DOHH2 (cell line): Measurements from ENCODE around the gene CFAP46.

Source experiments
- H3F3A ChIP-seq: fragments of 200-600 bp; sonication (generic), shearing (Covaris generic); 2 replicates; pipeline ENCODE4 v1.6.0; 2016; ENCODE audit warnings: antibody characterized with exemption, mild to moderate bottlenecking; ENCODE audit not compliant: control insufficient read depth, insufficient read depth
- H3K27ac ChIP-seq: fragments of 200-600 bp; sonication (generic); 2 replicates; pipeline ENCODE4 v1.5.1; 2014; ENCODE audit warnings: low read depth, mild to moderate bottlenecking, low read length, moderate library complexity
- H3K27me3 ChIP-seq: fragments of 200-600 bp; sonication (generic); 2 replicates; pipeline ENCODE4 v1.6.1; 2014; ENCODE audit warnings: mild to moderate bottlenecking, low read length, mixed read lengths; ENCODE audit not compliant: control insufficient read depth
- H3K36me3 ChIP-seq: fragments of 200-600 bp; sonication (generic); 2 replicates; pipeline ENCODE4 v1.6.1; 2014; ENCODE audit warnings: mild to moderate bottlenecking, low read length, moderate library complexity, mixed read lengths; ENCODE audit not compliant: control insufficient read depth
- H3K4me1 ChIP-seq: fragments of 200-600 bp; sonication (generic); 2 replicates; pipeline ENCODE4 v1.6.1; 2014; ENCODE audit warnings: mild to moderate bottlenecking, low read length, mixed read lengths; ENCODE audit not compliant: control insufficient read depth
- H3K4me2 ChIP-seq: fragments of 200-600 bp; sonication (generic); 2 replicates; pipeline ENCODE4 v1.6.0; 2014; ENCODE audit warnings: mild to moderate bottlenecking, low read length, moderate library complexity
- H3K4me3 ChIP-seq: fragments of 200-600 bp; sonication (generic); 2 replicates; pipeline ENCODE4 v1.5.1; 2014; ENCODE audit warnings: mild to moderate bottlenecking, low read length, mixed read lengths
- H3K79me2 ChIP-seq: fragments of 200-600 bp; sonication (generic); 2 replicates; pipeline ENCODE4 v1.6.1; 2014; ENCODE audit warnings: mild to moderate bottlenecking, low read length, mixed read lengths; ENCODE audit not compliant: control insufficient read depth
- H3K9me2 ChIP-seq: fragments of 200-600 bp; sonication (generic); replicated peaks from 2 replicates; pipeline ENCODE4 v1.6.1; 2014; ENCODE audit warnings: mild to moderate bottlenecking, low read length, mixed read lengths; ENCODE audit not compliant: control insufficient read depth
- H3K9me3 ChIP-seq: fragments of 200-600 bp; sonication (generic); 2 replicates; pipeline ENCODE4 v1.6.1; 2014; ENCODE audit warnings: antibody characterized with exemption, low read length, mixed read lengths; ENCODE audit not compliant: control insufficient read depth, insufficient read depth
- H4K20me1 ChIP-seq: fragments of 200-600 bp; sonication (generic); 2 replicates; pipeline ENCODE4 v1.6.0; 2014; ENCODE audit warnings: low read depth, mild to moderate bottlenecking, antibody characterized with exemption, low read length, moderate library complexity; ENCODE audit not compliant: control insufficient read depth, insufficient read depth
- EZH2phosphoT487 ChIP-seq: fragments of 200-600 bp; sonication (generic); IDR thresholded peaks from 2 replicates; pipeline ENCODE4 v1.6.1; 2017; ENCODE audit warnings: borderline replicate concordance, mild to moderate bottlenecking, antibody characterized with exemption, low read length, moderate library complexity, mixed read lengths
- TF ChIP-seq, protein P1 (sequence below): fragments of 200-600 bp; sonication (generic); IDR thresholded peaks from one replicate; pipeline ENCODE4 v1.5.1; 2014; ENCODE audit warnings: antibody characterized with exemption, mild to moderate bottlenecking, low read depth, low read length; ENCODE audit not compliant: poor library complexity, severe bottlenecking

The CFAP46 gene

DNA sequence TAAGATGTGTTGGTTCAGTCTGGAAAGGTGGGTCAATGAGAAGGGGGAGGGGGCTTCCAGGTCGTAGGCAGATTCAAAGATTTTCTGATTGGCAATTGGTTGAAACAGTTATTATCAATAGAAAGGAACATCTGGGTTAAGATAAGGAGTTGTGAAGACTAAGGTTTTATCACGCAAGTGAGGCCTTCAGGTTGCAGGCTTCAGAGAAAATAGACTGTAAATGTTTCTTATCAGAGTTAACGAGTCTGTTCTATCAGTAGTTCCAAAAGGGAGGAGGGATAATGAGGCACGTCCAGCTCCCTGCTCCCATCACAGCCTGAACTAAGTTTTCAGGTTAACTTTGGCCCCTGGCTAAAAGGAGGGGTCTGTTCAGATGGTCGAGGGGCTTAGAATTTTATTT, 11.1 kb upstream of the CFAP46 start:
- no peaks in the 10 kb centered on the region for H3K36me3 ChIP-seq
- no peak overlapping the region for H3K4me2 ChIP-seq
- TF ChIP-seq, protein P1, sequence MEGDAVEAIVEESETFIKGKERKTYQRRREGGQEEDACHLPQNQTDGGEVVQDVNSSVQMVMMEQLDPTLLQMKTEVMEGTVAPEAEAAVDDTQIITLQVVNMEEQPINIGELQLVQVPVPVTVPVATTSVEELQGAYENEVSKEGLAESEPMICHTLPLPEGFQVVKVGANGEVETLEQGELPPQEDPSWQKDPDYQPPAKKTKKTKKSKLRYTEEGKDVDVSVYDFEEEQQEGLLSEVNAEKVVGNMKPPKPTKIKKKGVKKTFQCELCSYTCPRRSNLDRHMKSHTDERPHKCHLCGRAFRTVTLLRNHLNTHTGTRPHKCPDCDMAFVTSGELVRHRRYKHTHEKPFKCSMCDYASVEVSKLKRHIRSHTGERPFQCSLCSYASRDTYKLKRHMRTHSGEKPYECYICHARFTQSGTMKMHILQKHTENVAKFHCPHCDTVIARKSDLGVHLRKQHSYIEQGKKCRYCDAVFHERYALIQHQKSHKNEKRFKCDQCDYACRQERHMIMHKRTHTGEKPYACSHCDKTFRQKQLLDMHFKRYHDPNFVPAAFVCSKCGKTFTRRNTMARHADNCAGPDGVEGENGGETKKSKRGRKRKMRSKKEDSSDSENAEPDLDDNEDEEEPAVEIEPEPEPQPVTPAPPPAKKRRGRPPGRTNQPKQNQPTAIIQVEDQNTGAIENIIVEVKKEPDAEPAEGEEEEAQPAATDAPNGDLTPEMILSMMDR, result no peak
- TF ChIP-seq EZH2phosphoT487, result no peak
- no peak overlapping the region for H3K4me3 ChIP-seq
- no peaks in the 10 kb centered on the region for H3K4me1 ChIP-seq
- H3F3A ChIP-seq, result no peaks in the 10 kb centered on the region
- no peaks in the 10 kb centered on the region for H3K9me3 ChIP-seq
- H3K27ac ChIP-seq, result no peak overlapping the region
- no peaks in the 10 kb centered on the region for H3K79me2 ChIP-seq
- H4K20me1 ChIP-seq, result no peaks in the 10 kb centered on the region
- no peaks in the 10 kb centered on the region for H3K27me3 ChIP-seq
- H3K9me2 ChIP-seq, result no peaks in the 10 kb centered on the region

DNA sequence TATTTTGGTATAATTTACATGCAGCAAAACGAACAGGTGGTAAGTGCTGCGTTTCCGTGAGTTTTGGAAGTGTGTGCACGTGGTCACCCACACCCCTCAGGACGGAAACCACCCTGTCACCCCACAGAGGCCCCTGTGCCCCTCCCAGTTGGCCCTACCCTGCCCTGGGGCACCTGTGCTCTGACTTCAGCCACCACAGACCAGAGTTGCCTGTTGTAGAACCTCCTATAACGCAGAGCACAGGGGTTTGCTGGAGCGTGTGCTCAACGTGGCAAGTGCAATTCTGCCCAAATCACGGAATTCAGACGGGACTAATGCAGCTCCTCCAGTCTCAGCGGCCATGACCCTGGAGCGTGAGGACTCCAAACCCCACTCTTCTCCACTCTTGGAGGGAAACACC, 9.6 kb upstream of the CFAP46 start:
- Histone ChIP-seq H3K9me3 (no peaks in the 10 kb centered on the region), H3K79me2 (no peaks in the 10 kb centered on the region), H3K27ac (no peak overlapping the region), H4K20me1 (no peaks in the 10 kb centered on the region), H3K27me3 (no peaks in the 10 kb centered on the region), H3K4me1 (no peaks in the 10 kb centered on the region), H3K36me3 (no peaks in the 10 kb centered on the region), H3K4me3 (no peak overlapping the region), H3K9me2 (no peaks in the 10 kb centered on the region), H3K4me2 (no peak overlapping the region), H3F3A (no peaks in the 10 kb centered on the region)
- TF ChIP-seq, protein P1, result no peak
- no peak for TF ChIP-seq EZH2phosphoT487

DNA sequence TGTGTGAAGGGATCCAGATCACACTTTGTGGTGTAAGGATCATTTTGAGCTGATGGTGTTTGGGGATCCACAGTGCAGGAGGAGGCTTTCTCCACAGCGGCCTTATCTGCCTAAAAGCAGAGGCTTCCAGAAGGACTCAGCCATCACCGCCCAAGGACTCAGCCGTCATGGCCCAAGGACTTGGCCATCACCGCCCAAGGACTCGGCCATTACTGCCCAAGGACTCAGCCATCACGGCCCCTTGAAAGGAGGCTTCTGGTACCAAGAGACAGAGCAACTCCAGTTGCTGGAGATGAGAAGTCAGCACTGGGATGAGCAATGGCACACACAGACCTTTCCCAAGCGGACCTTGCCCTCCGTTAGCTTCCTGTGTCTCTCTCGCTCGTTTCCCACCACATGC, 6.0 kb upstream of the CFAP46 start:
- TF ChIP-seq, protein P1, result no peak
- TF ChIP-seq EZH2phosphoT487, result no peak
- H3K9me2 ChIP-seq, result no peaks in the 10 kb centered on the region

DNA sequence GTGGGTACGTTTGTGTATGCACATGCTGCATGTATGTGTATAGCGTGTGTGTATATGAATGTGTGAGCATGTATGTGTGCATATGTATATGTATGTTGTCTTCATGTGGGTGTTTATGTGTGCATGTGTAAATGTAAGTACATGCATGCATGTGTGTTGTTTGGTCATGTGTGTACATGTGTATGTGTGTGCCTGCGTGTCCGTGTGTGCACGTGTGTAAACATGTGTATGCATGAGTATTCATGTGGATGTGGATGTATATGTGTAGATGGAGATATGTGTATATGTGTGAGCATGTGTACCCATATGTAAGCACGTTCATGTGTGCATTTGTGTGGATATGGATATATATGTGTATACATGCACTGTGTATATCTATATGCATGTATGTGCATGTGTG, 5.5 kb upstream of the CFAP46 start:
- Histone ChIP-seq H3K9me3 (no peaks in the 10 kb centered on the region), H3K36me3 (no peaks in the 10 kb centered on the region), H3K79me2 (no peaks in the 10 kb centered on the region), H3K27ac (no peak overlapping the region), H3K4me2 (no peak overlapping the region), H3F3A (no peaks in the 10 kb centered on the region), H3K4me3 (no peak overlapping the region), H3K4me1 (no peaks in the 10 kb centered on the region), H3K9me2 (no peaks in the 10 kb centered on the region), H3K27me3 (no peaks in the 10 kb centered on the region), H4K20me1 (no peaks in the 10 kb centered on the region)
- TF ChIP-seq, protein P1, result no peak
- no peak for TF ChIP-seq EZH2phosphoT487

More for the DNA sequence above, 6.0 kb upstream of the CFAP46 start:
- Histone ChIP-seq H3K4me1 (no peaks in the 10 kb centered on the region), H4K20me1 (no peaks in the 10 kb centered on the region), H3K9me3 (no peaks in the 10 kb centered on the region), H3K36me3 (no peaks in the 10 kb centered on the region), H3K27ac (no peak overlapping the region), H3F3A (no peaks in the 10 kb centered on the region), H3K27me3 (no peaks in the 10 kb centered on the region), H3K4me3 (no peak overlapping the region), H3K79me2 (no peaks in the 10 kb centered on the region), H3K4me2 (no peak overlapping the region)
